Neutrophil (primary cell): ENCODE measurements around the gene KLHL29.

Source experiments
- H3K27ac ChIP-seq: fragments of 200-600 bp; sonication (generic); 2 replicates; pipeline ENCODE4 v1.5.1; 2016; ENCODE audit warnings: mild to moderate bottlenecking, moderate library complexity
- H3K27me3 ChIP-seq: fragments of 200-600 bp; sonication (generic); 2 replicates; pipeline ENCODE4 v1.6.0; 2016; ENCODE audit warnings: mild to moderate bottlenecking
- H3K36me3 ChIP-seq: fragments of 200-600 bp; sonication (generic); 2 replicates; pipeline ENCODE4 v1.5.1; 2017
- H3K4me1 ChIP-seq, 2 experiments: fragments of 200-600 bp in 1 of 2; sonication (generic) in 1 of 2; 1 replicate in 1 of 2; 2 replicates in 1 of 2; pipeline versions ENCODE4 v1.5.1 to v1.6.1; 2013 to 2016; ENCODE audit warnings: low read depth in 1 of 2, low read length in 1 of 2, mild to moderate bottlenecking in 1 of 2, moderate library complexity in 1 of 2; ENCODE audit not compliant: control insufficient read depth in 1 of 2, insufficient read depth in 1 of 2
- H3K4me3 ChIP-seq, 2 experiments: fragments of 200-600 bp in 1 of 2; sonication (generic) in 1 of 2; 1 replicate in 1 of 2; 2 replicates in 1 of 2; pipeline ENCODE4 v1.5.1; 2013 to 2016; ENCODE audit warnings: low read depth in 1 of 2, low read length in 1 of 2, mild to moderate bottlenecking in 1 of 2, moderate library complexity in 1 of 2
- H3K9me3 ChIP-seq: fragments of 200-600 bp; sonication (generic); 2 replicates; pipeline ENCODE4 v1.5.1; 2016
- CTCF ChIP-seq: fragments of 200-600 bp; sonication (generic); IDR thresholded peaks from 2 replicates; pipeline ENCODE4 v1.5.1; 2016; ENCODE audit warnings: antibody characterized with exemption

The KLHL29 gene

GRCh38 chr2:23536326-23536725, 151.3 kb downstream of the KLHL29 start:
- H3K36me3 ChIP-seq = no peaks in the 10 kb centered on the region
- peaks cover 8% of the 10 kb centered on the region for H3K27me3 ChIP-seq
- no peak for TF ChIP-seq CTCF
- no peak overlapping the region for H3K4me3 ChIP-seq
- no peaks in the 10 kb centered on the region for H3K4me1 ChIP-seq
- H3K27ac ChIP-seq = no peak overlapping the region
- H3K9me3 ChIP-seq = no peaks in the 10 kb centered on the region

GRCh38 chr2:23537991-23538390, 153.0 kb downstream of the KLHL29 start:
- no peak overlapping the region for H3K27ac ChIP-seq
- no peaks in the 10 kb centered on the region for H3K4me1 ChIP-seq
- H3K27me3 ChIP-seq = peaks cover 20% of the 10 kb centered on the region
- no peaks in the 10 kb centered on the region for H3K36me3 ChIP-seq
- no peaks in the 10 kb centered on the region for H3K9me3 ChIP-seq
- TF ChIP-seq CTCF = no peak
- H3K4me3 ChIP-seq = no peak overlapping the region

DNA sequence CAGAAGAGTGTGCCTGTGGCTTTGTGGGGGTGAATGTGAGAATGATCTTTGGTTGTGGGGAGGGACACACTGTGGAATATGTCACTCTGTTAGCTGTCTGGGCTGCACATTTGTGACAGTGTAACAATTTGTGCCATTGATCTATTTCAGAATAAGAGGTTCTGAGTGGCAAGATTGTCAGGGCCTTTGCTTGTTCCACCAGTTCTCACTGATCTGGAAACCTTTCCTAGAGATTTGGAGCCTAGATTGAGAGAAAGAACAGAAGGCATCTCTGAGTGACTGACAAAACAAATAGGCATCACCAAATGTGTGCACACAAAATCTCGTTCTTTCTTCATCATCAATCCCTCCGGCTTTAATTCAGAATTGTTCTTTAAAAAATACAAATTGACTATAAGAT, 153.6 kb downstream of the KLHL29 start:
- Histone ChIP-seq H3K36me3 (no peaks in the 10 kb centered on the region), H3K27ac (no peak overlapping the region), H3K9me3 (no peaks in the 10 kb centered on the region), H3K27me3 (peaks cover 25% of the 10 kb centered on the region), H3K4me3 (no peak overlapping the region), H3K4me1 (no peaks in the 10 kb centered on the region)
- no peak for TF ChIP-seq CTCF

GRCh38 chr2:23540804-23541360, 155.9 kb downstream of the KLHL29 start:
- no peaks in the 10 kb centered on the region for H3K4me1 ChIP-seq
- peaks cover 35% of the 10 kb centered on the region for H3K27me3 ChIP-seq
- H3K4me3 ChIP-seq = no peak overlapping the region
- no peak for TF ChIP-seq CTCF
- H3K36me3 ChIP-seq = no peaks in the 10 kb centered on the region
- no peaks in the 10 kb centered on the region for H3K9me3 ChIP-seq
- H3K27ac ChIP-seq = no peak overlapping the region

DNA sequence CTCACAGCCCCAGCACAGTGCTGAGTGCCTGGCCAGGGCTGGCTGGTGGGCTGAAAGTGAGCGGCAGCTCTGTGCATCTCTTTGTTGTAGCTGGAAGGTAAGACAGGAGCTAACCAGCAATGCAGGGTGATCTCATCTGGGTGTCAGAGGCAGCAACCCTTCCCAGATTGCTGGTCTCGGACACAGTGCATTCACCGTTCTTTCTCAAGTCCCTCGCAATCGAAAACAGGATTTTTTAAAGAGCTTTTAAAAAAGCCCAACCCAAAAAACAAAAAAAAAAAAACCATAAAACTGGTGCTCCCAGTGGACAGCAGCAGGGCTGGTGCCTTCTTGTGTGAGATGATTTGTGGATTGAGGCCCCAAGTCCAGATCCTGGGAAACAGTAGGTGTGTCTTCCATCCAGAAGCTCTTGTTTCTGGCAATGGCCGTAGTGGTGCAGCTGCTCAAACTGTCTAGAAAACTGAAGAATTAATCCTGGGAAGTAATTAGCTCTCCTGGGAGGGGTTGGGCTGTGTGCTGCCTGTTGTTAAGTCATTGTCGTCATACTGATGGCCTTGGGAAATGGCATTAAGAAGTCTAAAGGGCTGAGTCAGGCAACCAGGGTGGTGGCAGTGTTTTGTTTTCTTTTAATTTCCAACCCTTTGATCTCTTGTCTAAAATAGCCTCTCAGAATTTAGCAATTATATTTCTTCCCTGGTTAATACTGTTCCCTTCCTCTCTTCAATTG, 156.7 kb downstream of the KLHL29 start:
- H3K27me3 ChIP-seq = peaks cover 36% of the 10 kb centered on the region
- H3K9me3 ChIP-seq = no peaks in the 10 kb centered on the region
- no peaks in the 10 kb centered on the region for H3K4me1 ChIP-seq
- no peak overlapping the region for H3K27ac ChIP-seq
- TF ChIP-seq CTCF = no peak
- no peaks in the 10 kb centered on the region for H3K36me3 ChIP-seq
- no peak overlapping the region for H3K4me3 ChIP-seq
